ENCODE measurements around the gene SCGB1A1.
"Not testable (repeated sequence)": the region's sequence is repeated elsewhere in the genome, so short reads cannot be mapped to it uniquely, and the experiment has no call there.

DNA sequence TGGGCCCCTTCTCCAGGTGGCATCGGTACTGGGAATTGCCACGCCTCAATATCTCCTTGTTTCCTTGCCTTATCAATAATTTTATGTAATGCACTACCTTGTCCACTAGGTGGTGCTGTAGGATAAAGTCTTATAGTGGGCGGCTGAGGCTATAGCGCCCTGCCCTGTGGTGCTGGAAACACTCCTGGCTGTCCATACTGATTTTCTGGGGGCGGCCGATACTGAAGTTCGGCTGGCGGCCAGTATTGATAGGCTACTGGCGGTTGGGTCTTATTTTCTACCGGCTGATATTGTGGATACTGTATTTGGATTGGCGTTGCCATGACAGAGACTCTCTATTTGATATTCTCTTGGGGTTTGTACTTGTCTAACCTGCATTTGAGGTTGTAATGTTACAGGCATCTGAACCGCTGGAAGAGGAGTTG is 38.0 kb upstream of the SCGB1A1 start:
- TF ChIP-seq, protein P1, sequence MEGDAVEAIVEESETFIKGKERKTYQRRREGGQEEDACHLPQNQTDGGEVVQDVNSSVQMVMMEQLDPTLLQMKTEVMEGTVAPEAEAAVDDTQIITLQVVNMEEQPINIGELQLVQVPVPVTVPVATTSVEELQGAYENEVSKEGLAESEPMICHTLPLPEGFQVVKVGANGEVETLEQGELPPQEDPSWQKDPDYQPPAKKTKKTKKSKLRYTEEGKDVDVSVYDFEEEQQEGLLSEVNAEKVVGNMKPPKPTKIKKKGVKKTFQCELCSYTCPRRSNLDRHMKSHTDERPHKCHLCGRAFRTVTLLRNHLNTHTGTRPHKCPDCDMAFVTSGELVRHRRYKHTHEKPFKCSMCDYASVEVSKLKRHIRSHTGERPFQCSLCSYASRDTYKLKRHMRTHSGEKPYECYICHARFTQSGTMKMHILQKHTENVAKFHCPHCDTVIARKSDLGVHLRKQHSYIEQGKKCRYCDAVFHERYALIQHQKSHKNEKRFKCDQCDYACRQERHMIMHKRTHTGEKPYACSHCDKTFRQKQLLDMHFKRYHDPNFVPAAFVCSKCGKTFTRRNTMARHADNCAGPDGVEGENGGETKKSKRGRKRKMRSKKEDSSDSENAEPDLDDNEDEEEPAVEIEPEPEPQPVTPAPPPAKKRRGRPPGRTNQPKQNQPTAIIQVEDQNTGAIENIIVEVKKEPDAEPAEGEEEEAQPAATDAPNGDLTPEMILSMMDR (IDR thresholded peaks at IDR 0.05; ENCODE audit: low read length) = peak; percentile 64
- not testable (repeated sequence) for TF ChIP-seq EZH2 (IDR thresholded peaks at IDR 0.05; ENCODE audit: borderline replicate concordance, low read length)
